ENCODE measurements around the gene CHPF2. TPM values are rescaled to one million over a fixed set of nuclear protein-coding genes. Genes with fewer than 3 reads are reported as not detected.

CHPF2 gene
- total RNA-seq, 1 donor from 2014 or later = 12.1 TPM

DNA sequence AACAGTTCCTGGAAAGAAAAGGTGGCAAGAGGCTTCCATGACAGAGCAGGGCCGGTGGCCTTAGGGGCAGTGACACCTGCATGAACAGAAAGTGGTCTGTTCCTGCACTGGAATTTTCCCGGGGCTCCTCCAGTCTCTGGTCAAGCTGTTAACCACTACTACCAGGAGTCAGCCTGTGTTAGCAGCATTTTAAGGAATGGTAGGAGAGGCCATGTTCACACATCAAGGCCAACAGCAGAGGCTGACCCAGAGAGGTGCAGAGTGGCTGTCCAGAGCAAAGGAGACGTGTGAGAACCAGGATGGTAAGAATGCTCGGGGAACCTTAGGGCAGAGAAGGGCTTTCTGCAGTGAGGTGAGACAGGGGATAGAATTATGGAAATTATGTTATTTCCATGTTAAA is 30.5 kb upstream of the CHPF2 start:
- ATAC-seq (no peak), DNase-seq (no peak)
- intact Hi-C loops (cut with micrococcal nuclease) = no loop called here

DNA sequence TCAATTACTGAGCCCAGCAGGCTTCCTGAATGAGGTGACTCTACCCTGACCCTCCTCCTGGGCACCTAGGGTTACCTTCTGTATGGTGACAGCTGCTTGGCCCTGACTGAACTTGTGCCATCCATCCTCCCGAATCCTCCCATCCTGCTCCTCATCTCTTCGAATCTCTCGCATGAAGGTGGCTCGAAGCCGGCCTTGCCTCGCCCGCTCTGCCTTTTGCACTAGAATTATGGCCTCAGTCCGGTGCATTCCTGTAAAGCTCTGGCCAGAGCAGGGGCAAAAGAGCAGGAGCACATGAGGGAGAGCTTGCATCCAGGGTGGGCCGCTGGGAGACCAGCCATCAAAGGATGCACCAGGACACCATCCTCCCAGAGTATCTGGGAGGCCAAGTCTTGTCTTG is 29.4 kb upstream of the CHPF2 start:
- DNase-seq (no peak), ATAC-seq (no peak)

DNA sequence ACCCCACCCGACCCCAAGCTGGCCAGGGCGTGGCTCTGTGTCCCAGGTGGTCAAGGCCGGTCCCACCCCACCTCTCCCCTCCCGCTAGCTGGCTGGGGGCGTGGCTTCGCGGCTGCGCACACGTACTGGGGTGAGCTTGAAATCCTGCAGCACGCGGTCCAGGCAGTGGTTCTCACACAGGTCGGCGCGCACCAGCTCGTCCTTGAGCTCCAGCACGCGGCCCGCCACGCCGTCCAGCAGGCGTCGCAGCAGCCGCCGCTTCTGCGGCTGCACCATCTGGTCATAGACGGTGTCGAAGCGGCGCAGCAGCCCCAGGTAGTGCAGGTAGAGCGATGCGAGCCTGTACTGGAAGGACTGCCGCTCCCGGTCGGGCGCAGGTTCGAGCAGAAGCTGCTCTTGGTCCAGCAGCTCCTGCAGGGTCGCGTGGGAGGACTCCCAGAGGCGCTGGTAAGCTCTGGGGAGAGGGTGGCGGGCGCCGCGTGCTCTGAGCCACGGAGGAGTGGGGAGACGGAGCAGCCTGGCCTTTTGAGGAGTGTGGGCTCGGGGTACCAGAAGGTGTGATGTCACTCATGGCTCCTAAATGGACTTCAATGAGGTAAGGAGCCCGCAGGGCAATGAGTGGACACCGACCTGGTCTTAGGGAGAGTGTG is 27.8 kb upstream of the CHPF2 start:
- DNase-seq (no peak), ATAC-seq (peak; percentile 22)
- intact Hi-C loops (cut with micrococcal nuclease) = no loop called here

More for the DNA sequence above, 29.4 kb upstream of the CHPF2 start:
- intact Hi-C loops (cut with micrococcal nuclease) = no loop called here

- ATAC-seq (no peak), DNase-seq (no peak)
- intact Hi-C loops (cut with micrococcal nuclease) = no loop called here
Measured at GRCh38 chr7:151205730-151206129, 26.6 kb upstream of the CHPF2 start.

- ATAC-seq (no peak), DNase-seq (no peak)
- intact Hi-C loops (cut with micrococcal nuclease) = no loop called here
Measured at GRCh38 chr7:151206914-151207313, 25.4 kb upstream of the CHPF2 start.

- no peak for ATAC-seq
- DNase-seq = no peak
- intact Hi-C loops (cut with micrococcal nuclease) = no loop called here
Measured at GRCh38 chr7:151207315-151207714, 25.0 kb upstream of the CHPF2 start.

DNA sequence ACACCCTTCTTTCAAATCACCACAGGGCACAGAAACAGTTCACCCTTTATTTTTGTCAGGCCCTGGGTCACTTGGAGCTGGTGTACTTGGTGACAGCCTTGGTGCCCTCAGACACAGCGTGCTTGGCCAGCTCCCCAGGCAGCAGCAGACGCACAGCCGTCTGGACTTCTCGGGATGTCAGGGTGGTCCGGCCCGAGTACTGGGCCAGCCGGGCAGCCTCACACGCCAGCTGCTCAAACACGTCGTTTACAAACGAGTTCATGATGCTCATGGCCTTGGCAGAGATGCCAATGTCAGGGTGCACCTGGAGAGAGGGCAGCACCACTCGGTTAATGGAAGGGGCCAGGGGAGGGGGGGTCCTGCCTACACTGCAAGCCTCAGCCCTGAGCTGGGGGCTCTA is 24.5 kb upstream of the CHPF2 start:
- no peak for DNase-seq
- ATAC-seq = no peak
- intact Hi-C loops (cut with micrococcal nuclease) = no loop called here

DNA sequence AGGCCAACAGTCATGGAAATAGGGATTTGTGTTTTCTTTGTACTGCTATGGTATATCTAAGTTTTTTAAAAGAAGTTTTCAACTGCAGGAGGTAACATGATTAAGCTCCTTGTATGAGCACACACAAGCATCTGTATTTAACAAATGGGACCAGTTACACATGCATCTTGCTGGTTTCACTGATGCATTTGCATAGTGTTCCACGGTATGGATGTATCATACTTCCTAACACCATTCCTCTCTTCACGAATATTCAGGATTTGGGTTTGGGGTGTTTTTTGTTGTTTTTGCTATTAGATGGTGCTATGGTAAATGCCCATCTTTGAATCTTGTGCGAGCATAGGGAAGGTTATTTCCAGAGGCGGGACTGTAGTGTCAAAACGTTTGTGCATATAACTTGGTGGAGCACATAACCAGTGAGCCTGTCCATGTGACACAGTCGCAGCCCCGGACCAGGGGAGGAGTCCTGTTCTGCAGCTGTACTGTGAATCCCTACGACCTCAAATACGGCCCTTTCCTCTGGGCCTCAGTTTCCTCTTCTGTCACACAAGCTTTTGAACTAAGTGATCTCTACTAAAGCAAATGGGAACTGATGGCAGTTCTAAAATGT is 23.9 kb upstream of the CHPF2 start:
- DNase-seq (no peak), ATAC-seq (no peak)
- intact Hi-C loops (cut with micrococcal nuclease) = no loop called here

DNA sequence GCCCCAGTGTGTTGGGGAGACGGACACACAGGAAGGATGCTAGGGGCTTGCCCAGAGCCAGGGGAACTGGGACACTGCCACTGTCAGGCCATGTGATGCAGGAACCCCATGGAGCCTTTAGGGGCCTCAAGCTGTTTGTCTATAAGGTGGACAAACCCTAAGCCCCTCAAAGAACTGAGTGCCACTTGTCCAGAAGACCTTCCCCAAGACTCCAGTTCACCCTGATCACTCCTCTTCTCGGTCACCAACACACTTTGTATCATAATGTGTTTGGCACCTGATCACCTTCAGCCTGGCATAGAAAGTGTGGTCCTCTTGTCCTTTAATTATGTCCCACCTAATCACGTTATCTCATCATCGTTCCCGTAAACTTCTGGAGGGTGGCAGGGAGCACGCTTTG is 22.7 kb upstream of the CHPF2 start:
- no peak for ATAC-seq
- intact Hi-C loops (cut with micrococcal nuclease) = no loop called here
- DNase-seq = no peak

- no peak for DNase-seq
- no peak for ATAC-seq
- intact Hi-C loops (cut with micrococcal nuclease) = no loop called here
Measured at GRCh38 chr7:151210087-151210854, 22.0 kb upstream of the CHPF2 start, which contains the start of gene H2BK1. H2BK1 (minus strand) TSS chr7:151210488; CDS start chr7:151210318, 170 bp downstream.

GRCh38 chr7:151211155-151211772 is 21.0 kb upstream of the CHPF2 start:
- DNase-seq (no peak), ATAC-seq (no peak)
- intact Hi-C loops (cut with micrococcal nuclease) = no loop called here

DNA sequence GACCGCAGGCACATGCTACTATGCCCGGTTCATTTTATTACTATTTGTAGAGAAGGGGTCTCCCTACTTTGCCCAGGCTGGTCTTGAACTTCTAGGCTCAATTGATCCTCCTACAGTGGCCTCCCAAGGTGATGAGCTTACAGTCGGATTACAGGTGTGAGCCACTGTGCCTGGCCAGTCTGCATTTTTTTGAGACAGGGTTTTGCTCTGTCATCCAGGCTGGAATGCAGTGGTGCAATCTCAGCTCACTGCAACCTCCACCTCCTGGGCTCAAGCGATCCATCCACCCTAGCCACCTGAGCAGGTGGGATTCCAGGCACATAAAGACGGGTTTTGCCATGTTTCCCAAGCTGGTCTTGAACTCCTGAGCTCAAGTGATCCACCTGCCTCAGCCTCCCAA is 19.7 kb upstream of the CHPF2 start:
- DNase-seq = no peak
- ATAC-seq = no peak
- intact Hi-C loops (cut with micrococcal nuclease) = no loop called here

DNA sequence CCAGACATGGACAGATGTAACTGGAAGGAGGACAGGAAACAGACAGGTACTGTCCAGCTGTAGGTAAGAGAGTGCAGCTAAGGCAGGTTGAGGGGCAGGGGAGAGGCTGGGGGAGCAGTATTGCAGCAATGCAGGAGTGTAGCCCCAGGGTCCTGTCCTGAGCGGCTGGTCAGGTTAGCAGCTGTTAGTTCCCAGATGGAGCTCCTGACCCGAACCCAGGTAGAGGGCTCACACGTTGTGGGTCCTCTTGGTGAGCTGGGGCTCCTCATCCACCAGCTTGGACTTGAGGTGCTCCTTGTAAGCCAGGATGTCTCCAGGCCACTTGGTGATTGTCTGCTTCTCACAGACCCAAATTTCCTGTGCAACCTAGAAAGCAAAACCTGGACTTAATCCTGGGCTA is 18.5 kb upstream of the CHPF2 start:
- no peak for ATAC-seq
- DNase-seq = no peak
- intact Hi-C loops (cut with micrococcal nuclease) = no loop called here

DNA sequence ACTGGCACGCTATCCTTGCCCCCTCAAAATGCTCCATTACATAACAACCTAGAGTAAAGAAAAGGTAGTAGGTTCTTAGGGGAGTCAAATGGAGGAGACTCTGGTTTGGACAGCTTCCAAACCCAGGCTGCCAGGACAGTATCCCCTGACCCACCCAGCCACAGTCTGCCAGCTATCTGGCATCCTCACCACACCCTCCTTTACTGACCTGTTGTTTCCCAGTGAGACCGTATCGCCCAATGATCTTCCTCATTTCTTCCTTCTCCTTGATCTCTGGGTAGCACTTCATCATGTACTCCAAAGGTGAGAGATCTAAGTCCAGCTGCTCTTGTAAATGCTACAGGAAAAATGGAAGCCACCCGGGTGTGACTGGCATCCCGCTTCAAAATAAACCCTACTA is 16.9 kb upstream of the CHPF2 start:
- no peak for ATAC-seq
- no peak for DNase-seq
- intact Hi-C loops (cut with micrococcal nuclease) = no loop called here

DNA sequence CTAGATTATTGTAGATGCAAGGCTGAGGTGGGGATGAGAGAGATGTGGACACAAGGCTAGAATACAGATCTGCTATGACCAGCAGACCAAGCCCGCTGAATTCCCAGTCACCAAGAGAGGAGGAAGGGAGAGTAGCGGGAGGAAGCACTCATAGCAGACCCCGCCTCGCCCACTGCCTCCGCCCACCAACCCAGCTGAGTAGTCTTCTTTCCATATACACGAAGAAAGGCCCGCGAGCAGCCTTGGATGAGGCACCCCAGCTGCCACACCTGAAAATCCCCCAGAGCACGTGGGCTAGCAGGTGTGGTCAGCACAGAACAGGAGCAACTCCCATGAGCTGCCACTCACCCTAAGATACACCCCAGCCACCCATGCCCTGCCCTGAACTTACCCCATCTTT is 14.1 kb upstream of the CHPF2 start:
- DNase-seq (no peak), ATAC-seq (no peak)
- intact Hi-C loops (cut with micrococcal nuclease) = no loop called here

DNA sequence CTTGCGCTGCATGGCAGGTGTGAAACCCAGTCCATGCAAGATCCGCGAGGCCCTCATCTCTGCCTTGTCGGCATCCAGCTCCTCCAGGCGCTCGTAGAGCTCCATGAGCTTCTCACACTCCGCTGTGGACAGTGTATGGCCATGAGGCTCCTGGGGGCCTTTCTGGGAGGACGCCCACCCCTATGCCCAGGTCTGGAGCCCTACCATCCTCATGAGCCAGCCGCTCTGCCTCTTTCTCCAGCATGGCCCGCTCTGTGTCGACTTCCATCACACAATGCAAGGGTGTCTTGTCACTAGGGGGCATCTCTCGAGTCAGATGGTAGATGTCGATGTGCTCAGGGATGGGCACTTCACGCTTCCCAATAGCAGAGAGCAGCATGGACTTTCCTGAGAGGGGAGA is 8.6 kb upstream of the CHPF2 start:
- DNase-seq (no peak), ATAC-seq (no peak)
- intact Hi-C loops (cut with micrococcal nuclease) = no loop called here

DNA sequence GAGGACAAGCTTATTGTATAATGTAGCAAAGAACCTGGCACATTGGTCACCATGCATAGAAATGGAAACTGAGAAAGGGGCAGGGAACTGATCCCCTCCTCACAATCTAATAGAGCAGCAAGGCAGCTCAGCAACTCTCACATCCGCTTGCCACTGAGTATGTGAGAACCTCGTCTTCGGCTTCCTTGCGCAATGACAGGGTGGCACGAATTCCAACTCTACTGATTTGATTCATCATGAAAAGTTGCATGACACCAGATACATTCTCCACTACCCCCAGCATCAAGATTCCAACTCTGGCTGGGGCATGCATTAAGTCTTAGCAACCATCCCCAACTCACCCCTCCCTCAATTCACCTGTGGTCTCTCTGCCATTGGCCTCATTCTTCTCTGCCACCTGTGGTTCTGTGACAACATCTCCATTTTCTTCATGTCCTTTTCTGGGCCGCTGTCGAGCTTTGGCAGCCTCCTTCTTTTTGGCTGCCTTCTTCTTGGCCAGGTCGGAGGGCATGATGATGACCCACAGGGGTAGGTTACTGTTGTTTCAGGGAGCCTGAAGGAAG is 6.3 kb upstream of the CHPF2 start:
- DNase-seq (no peak), ATAC-seq (no peak)
- intact Hi-C loops (cut with micrococcal nuclease) = no loop called here

DNA sequence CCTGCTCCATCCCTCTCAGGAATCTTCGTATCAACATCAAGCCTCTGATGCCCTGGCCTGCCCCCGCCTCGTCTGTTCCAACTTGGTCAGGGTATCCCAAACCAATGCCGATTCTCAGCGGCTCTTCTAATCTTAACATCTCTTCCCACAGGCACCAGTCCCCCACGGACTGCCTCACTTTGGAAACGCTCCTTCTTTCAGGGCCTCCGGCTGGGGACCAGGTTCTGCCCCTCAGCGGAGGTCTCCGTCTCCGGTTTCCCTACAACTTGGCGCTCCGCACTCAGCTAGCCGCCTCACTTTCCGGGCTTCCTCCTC is 5.8 kb upstream of the CHPF2 start:
- intact Hi-C loops (cut with micrococcal nuclease) = no loop called here
- DNase-seq (no peak), ATAC-seq (no peak)

DNA sequence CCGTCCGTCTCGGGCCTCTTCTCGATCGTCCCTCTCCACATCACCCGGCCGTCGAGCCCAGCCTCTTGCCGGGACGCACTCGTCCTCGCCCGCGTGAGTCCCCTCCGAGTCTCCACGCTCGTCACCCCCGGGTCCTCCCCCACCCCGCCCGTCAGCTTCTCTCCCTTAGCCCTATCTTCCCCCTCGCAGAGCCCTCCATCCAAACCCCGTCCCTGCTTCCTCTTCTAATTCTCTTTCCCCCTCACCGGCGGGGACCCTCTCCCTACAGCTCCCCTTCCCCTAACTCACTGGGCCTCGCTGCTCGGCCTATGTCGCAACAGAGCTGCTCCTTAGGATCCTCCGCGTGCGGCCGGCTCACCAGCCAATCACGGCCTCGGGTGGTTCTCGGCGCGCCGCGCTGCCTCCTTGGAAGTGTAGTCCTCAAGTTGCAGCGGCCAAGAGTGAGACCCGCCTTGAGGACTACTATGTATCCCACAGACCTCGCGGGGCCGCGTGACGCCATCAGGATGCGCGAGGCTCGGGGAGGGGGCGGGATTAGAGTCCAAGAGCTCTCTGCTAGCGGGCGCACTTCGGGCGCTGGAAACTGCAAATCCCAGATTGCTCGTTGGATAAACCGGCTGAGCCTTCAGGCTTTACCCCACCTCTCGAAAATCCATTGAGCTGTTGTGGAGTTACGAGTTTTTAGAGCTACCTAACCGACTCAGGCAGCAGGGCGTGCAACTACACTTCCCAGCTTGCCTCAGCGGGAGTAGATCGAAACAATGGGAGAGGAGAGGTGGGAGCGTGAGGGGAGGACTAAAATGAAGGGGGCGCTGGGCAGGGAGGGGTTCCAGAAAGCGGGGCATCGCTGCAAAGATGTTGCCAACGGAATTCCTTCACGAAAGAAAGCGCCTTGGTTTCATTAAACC is 5.2 kb upstream of the CHPF2 start, which contains the start of gene ABCF2:
Gene ABCF2, minus strand, starts transcription at position 331 of the 908 bp plus-strand sequence. CDS start 747 bp downstream, outside the sequence.
- ATAC-seq (peak; percentile 99), DNase-seq (peak; percentile 99)
- intact Hi-C loops (cut with micrococcal nuclease) = no loop called here
